Suprapubic skin (tissue), 4 donors: ENCODE data around the gene ADARB1. TPM values are rescaled to one million over a fixed set of nuclear protein-coding genes. Genes with fewer than 3 reads are reported as not detected.

Source experiments
- DNase-seq, 2 donors: peaks; one replicate each; pipeline ENCODE4 v3.0.0-alpha.2; 2019; ENCODE audit warnings: low spot score in 2 of 2
- H3K27ac ChIP-seq: fragments of 200-600 bp; sonication (generic); one replicate; pipeline ENCODE4 v1.5.1; 2019
- H3K27me3 ChIP-seq: fragments of 200-600 bp; sonication (generic); one replicate; pipeline ENCODE4 v1.5.1; 2019
- H3K36me3 ChIP-seq: fragments of 200-600 bp; sonication (generic); one replicate; pipeline ENCODE4 v1.5.1; 2019
- H3K4me1 ChIP-seq: fragments of 200-600 bp; sonication (generic); one replicate; pipeline ENCODE4 v1.5.1; 2019
- H3K4me3 ChIP-seq: fragments of 200-600 bp; sonication (generic); one replicate; pipeline ENCODE4 v1.5.1; 2019; ENCODE audit warnings: mild to moderate bottlenecking
- H3K9me3 ChIP-seq: fragments of 200-600 bp; sonication (generic); one replicate; pipeline ENCODE4 v1.5.1; 2019
- EP300 ChIP-seq: sonication (generic); formaldehyde crosslinking; IDR thresholded peaks from one replicate; pipeline ENCODE4 v1.6.1; 2017; ENCODE audit warnings: antibody characterized with exemption
- POLR2A ChIP-seq, 2 donors: fragments of 450-650 bp; IDR thresholded peaks; one replicate each; pipeline ENCODE4 v1.6.1; 2017; ENCODE audit warnings: antibody characterized with exemption in 2 of 2, mild to moderate bottlenecking in 2 of 2, moderate library complexity in 2 of 2
- POLR2AphosphoS5 ChIP-seq, 3 donors: sonication (generic); formaldehyde crosslinking; IDR thresholded peaks; one replicate each; pipeline ENCODE4 v1.6.1; 2017; ENCODE audit warnings: antibody characterized with exemption in 3 of 3
- WGBS: methylation state at CpG from one replicate; pipeline ENCODE4 v1.1.5; 2018; 5-methylcytosine and 5-hydroxymethylcytosine counted together
- total RNA-seq, 4 donors: library from RNA; depleted of rRNA; stranded (reverse); fragments of >200 nt; gene quantifications; one replicate each; pipeline ENCODE4 v1.1.0, GENCODE V29; 2016
- TF ChIP-seq, protein P1 (sequence below), 2 donors: fragments of 200-600 bp in 1 of 2; fragments of 450-650 bp in 1 of 2; sonication (generic) in 1 of 2; IDR thresholded peaks; one replicate each; pipeline ENCODE4 v1.5.1; 2016 to 2019; ENCODE audit warnings: antibody characterized with exemption in 2 of 2, mild to moderate bottlenecking in 1 of 2, moderate library complexity in 1 of 2

The ADARB1 gene
- total RNA-seq, 4 donors from 2014 or later = 13.2 to 23.6 (median 20.3) TPM

DNA sequence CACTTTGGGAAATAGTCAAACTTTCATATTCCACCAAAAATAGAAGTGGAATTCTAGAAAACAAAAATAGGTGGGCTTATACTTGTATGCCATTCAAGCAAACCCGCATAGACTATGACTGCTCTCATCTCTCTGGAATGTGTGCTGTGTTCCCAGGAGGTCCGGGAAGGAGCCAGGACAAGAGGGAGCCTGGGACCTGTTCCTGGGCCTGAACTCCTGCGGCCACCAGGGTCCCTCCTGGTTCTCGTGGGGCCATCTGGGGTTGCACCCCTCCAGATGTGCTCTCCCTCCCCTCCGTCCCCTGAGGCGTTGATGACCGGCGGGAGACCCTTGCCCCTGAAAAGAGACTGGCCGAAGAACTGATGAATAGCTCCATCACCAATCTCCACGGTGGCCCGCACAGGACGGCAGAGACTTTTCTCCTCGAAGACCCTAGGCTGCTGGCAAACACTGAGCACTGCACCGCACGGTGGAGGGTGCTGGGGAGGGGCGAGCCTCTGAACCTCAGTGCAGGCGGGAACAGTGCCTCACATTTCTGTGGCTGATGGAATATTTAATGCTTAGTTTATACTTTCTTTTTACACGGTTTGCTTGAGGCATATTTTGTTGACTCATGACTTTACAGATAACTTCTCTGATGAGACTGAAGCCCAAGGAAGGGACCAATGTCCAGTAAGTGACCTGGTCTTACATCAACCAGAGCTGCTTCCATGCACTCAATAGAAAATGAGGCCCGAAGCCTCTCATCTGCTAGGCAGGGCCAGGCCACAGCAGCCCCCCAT is 9.6 kb upstream of the ADARB1 start:
- 73% methylated on average over 8 of the region's 19 CpGs for WGBS
- H3K36me3 ChIP-seq = no peaks in the 10 kb centered on the region

GRCh38 chr21:45067462-45068285 is 6.7 kb upstream of the ADARB1 start:
- Histone ChIP-seq H3K27me3 (no peaks in the 10 kb centered on the region), H3K4me1 (peaks cover 3% of the 10 kb centered on the region), H3K36me3 (no peaks in the 10 kb centered on the region), H3K9me3 (no peaks in the 10 kb centered on the region), H3K27ac (no peak overlapping the region), H3K4me3 (no peak overlapping the region)
- no peak for DNase-seq
- TF ChIP-seq, protein P1, sequence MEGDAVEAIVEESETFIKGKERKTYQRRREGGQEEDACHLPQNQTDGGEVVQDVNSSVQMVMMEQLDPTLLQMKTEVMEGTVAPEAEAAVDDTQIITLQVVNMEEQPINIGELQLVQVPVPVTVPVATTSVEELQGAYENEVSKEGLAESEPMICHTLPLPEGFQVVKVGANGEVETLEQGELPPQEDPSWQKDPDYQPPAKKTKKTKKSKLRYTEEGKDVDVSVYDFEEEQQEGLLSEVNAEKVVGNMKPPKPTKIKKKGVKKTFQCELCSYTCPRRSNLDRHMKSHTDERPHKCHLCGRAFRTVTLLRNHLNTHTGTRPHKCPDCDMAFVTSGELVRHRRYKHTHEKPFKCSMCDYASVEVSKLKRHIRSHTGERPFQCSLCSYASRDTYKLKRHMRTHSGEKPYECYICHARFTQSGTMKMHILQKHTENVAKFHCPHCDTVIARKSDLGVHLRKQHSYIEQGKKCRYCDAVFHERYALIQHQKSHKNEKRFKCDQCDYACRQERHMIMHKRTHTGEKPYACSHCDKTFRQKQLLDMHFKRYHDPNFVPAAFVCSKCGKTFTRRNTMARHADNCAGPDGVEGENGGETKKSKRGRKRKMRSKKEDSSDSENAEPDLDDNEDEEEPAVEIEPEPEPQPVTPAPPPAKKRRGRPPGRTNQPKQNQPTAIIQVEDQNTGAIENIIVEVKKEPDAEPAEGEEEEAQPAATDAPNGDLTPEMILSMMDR (IDR thresholded peaks at IDR 0.05) = no peak
- TF ChIP-seq POLR2AphosphoS5 (IDR thresholded peaks at IDR 0.05) = no peak
- no peak for TF ChIP-seq EP300
- TF ChIP-seq POLR2A (IDR thresholded peaks at IDR 0.05) = no peak
- 88% methylated on average over 18 of the region's 18 CpGs for WGBS

More for the DNA sequence above, 9.6 kb upstream of the ADARB1 start:
- Histone ChIP-seq H3K9me3 (no peaks in the 10 kb centered on the region), H3K27ac (no peak overlapping the region), H3K4me1 (no peaks in the 10 kb centered on the region), H3K4me3 (no peak overlapping the region), H3K27me3 (no peaks in the 10 kb centered on the region)
- no peak for DNase-seq
- TF ChIP-seq POLR2A (IDR thresholded peaks at IDR 0.05) = no peak
- no peak for TF ChIP-seq POLR2AphosphoS5 (IDR thresholded peaks at IDR 0.05)
- no peak for TF ChIP-seq EP300
- TF ChIP-seq, protein P1 (IDR thresholded peaks at IDR 0.05) = no peak

- H3K36me3 ChIP-seq = no peaks in the 10 kb centered on the region
- H3K27ac ChIP-seq = no peak overlapping the region
- DNase-seq = no peak
- H3K4me1 ChIP-seq = peaks cover 13% of the 10 kb centered on the region
- H3K27me3 ChIP-seq = no peaks in the 10 kb centered on the region
- no peaks in the 10 kb centered on the region for H3K9me3 ChIP-seq
- no peak overlapping the region for H3K4me3 ChIP-seq
- TF ChIP-seq, protein P1 (IDR thresholded peaks at IDR 0.05) = no peak
- TF ChIP-seq POLR2A (IDR thresholded peaks at IDR 0.05) (no peak), EP300 (no peak), POLR2AphosphoS5 (IDR thresholded peaks at IDR 0.05) (no peak)
- WGBS = 98% methylated on average over 11 of the region's 11 CpGs
Measured at GRCh38 chr21:45069085-45069484, 5.3 kb upstream of the ADARB1 start.

DNA sequence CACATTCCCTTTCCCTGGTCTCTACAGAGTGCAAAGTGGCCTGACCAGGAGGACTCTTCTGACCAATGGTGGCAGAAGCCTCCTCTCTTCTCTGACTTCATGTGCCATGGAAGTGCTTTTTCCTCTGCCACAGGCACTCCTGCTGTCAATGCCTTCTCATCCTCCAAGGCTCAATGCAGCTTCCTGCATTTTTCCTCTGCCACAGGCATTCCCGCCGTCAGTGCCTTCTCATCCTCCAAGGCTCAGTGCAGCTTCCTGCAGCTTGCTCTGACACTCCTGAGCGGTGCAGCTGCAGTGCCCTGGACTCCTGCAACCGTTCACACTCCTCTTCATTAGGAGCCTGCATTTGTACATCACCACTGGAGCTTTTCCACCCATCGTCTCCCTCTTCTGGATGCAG is 4.7 kb upstream of the ADARB1 start:
- Histone ChIP-seq H3K36me3 (no peaks in the 10 kb centered on the region), H3K4me3 (no peak overlapping the region), H3K4me1 (peaks cover 13% of the 10 kb centered on the region), H3K9me3 (no peaks in the 10 kb centered on the region), H3K27ac (no peak overlapping the region), H3K27me3 (no peaks in the 10 kb centered on the region)
- DNase-seq = no peak
- WGBS = 62% methylated on average over 5 of the region's 5 CpGs
- TF ChIP-seq POLR2AphosphoS5 (IDR thresholded peaks at IDR 0.05) = no peak

DNA sequence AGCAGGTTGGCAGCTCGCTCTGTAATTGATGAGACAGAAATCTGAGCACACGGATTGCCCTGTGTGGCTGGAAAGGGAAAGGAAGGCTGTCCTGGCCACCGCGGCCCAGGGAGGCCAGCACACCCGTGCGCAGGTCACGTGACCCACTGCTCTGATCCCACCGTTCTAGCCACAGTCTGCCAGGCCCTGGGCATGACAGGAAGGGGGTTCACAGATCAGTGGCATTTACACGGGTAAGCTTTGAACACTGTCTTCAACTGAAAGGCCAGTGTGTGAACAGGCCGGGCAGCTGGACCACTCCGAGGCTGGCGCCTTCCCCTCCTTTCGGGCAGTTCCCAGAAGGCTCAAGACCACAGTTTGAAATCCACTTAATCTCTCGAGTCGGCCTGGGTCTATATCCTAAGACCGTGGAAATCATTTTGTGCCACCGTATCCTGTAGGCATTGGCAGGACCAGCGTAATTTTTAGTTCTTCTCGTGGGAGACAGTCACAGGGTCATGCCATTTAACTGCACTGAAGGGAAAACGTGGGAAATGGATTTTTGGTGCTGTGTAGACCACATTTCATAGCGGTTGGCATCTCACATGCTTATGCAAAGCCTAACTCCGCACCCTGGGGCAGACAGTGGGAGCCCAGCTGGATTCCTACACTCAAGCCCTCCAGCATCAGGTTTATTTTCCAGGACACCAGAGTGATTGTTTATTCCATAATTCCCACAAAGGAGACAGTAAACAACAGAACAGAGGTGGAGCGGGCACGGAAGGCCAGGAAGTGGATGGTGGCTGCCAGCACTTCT is 3.1 kb upstream of the ADARB1 start:
- H3K4me3 ChIP-seq = no peak overlapping the region
- no peaks in the 10 kb centered on the region for H3K27me3 ChIP-seq
- DNase-seq = no peak
- no peaks in the 10 kb centered on the region for H3K9me3 ChIP-seq
- TF ChIP-seq POLR2AphosphoS5 (IDR thresholded peaks at IDR 0.05) (no peak), EP300 (no peak), POLR2A (IDR thresholded peaks at IDR 0.05) (no peak)
- TF ChIP-seq, protein P1 (IDR thresholded peaks at IDR 0.05) = no peak
- 85% methylated on average over 24 of the region's 24 CpGs for WGBS
- H3K4me1 ChIP-seq = peaks cover 27% of the 10 kb centered on the region
- no peak overlapping the region for H3K27ac ChIP-seq
- no peaks in the 10 kb centered on the region for H3K36me3 ChIP-seq
